GM18907 (cell line): ENCODE data around the gene CHSY1.
A peak's percentile ranks its signal among the peaks of the same experiment; 100 is the strongest.

Experiments
- ATAC-seq: cut with Tn5 transposase; IDR thresholded peaks from one replicate; pipeline ENCODE4 v1.9.1; 2021; ENCODE audit warnings: mild to moderate bottlenecking, moderate library complexity; ENCODE audit not compliant: unreplicated experiment

CHSY1 gene

GRCh38 chr15:101269479-101270223 is 17.8 kb upstream of the CHSY1 start:
- ATAC-seq = no peak

- ATAC-seq = no peak
Measured at GRCh38 chr15:101267320-101268104, 15.7 kb upstream of the CHSY1 start.

- ATAC-seq = no peak
Measured at GRCh38 chr15:101266787-101267186, 14.9 kb upstream of the CHSY1 start.

DNA sequence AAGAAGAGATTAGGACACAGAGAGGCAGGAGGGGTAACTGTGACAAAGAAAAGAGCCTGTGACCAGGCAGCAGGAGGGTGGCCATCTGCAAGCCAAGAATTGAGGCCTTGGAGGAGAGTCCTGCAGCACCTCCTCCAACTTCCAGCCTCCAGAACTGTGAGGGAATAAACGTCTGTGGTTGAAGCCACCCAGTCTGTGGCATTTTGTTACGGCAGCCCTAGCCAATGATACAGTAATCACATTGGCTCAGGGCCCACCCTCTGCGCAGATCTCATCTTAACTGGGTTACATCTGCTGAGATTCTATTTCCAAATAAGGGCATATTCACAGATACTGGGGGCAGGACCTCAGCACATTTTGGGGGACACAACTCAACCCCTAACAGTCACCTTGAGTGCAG is 14.2 kb upstream of the CHSY1 start:
- ATAC-seq = no peak

DNA sequence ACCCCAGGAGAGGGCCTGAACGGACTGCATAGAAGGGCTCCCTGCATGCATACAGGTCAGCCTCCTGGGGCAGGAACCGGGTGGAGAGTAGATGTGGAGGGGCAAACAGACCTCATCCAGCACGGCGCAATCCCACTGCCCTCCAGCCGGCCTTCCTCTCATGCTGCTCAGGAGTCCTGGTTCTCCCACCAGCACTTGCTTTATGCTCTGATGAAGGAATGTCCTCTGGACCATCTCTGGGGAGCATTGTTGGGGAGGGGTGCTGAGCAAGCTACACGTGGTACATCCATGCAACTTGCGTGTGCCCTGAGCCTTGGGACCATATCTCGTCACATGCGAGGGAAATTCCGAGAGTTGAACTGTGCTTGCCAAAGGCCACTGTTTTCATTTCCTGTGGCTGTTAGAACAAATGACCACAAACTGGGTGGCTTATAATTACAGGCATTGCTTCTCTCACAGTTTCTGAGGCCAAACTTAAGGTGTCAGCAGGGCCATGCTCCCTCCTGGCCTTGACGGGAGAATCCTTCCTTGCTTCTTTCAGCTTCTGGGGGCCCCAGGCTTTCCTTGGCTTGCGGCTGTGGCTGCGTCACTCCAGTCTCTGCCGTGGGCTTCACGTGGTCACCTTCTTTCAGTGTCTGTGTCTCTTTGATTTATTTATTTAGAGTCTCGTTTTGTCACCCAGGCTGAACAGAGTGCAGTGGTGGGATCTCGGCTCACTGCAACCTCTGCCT is 13.2 kb upstream of the CHSY1 start:
- ATAC-seq = no peak

DNA sequence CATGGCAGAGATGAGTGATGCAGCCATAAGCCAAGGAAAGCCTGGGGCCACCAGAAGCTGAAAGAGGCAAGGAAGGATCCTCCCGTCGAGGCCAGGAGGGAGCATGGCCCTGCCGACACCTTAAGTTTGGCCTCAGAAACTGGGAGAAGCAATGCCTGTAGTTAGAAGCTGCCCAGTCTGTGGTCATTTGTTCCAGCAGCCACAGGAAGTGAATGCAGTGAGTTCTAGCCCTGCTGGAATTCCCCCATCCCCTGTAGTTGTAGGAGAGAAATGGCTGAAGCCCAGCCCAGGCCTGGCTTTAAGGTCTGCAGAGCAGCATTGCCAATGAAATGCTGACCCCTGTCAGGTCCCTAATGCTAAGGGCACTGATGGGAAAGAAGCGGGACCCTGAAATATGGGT is 12.2 kb upstream of the CHSY1 start:
- ATAC-seq = peak; percentile 48

DNA sequence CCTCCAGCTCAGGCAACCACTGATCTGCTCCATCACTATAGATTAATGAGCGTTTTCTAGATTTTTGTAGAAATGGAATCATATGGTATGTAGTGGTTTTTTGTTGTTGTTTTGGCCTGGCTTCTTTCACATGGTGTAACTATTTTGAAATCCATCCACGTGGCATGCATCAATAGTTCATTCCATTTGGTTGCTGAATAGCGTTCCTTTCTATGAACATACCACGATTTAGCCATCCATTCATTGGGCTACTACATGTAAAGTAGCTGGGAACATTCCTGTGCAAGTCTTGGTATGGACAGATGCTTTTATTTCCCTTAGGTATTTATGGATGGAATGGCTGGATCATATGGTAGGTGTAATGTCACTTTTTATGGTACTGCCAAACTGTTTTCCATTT is 10.7 kb upstream of the CHSY1 start:
- ATAC-seq = no peak

GRCh38 chr15:101258238-101259144 is 6.6 kb upstream of the CHSY1 start:
- ATAC-seq = no peak

DNA sequence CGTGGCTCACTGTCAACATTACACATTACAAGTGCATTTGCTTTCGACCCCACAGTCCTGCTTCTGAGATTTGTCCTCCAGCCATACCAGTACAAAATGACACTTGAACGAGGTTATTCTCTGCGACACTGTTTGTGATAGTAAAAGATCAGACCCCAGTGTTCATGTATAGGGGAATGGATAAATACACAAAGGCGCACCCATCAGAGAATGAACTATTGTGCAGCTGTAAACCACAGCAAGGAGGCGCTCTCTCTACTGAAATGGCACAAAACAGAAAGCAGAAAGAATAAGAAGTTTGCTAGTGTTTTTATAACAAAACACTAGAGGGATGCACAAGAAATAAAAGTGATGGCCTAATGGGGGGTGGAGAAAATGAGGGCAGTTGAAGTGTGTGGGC is 4.9 kb upstream of the CHSY1 start:
- no peak for ATAC-seq

DNA sequence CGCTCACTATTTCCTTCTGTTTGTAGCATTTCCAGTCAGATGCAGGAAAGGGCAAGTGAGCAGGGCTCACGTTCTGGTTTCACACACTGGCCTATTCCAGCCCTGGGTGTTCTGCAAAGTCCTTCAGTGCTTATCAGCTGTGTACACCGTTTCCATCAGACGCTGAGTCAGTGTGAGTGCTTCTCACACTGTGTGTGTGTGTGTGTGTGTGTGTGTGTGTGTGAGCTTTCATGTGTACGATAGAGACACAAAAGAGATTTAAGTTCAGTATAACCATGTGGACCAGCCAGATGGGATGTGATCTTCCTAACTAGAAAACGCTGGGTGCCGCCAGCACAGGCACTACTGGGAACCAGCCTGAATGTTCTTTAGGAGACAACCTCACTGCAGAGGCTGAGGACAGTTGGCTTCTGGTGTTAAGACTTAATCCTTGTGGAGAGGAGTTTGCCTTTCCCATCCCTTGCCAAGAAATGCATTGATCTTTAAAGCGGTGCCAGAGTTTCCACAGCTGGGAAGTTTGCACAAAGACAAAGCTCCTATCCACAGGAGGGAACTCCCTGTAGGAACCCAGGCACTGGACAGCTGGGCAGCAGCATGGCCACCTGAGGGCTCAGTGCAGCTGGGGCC is 3.9 kb upstream of the CHSY1 start:
- no peak for ATAC-seq

DNA sequence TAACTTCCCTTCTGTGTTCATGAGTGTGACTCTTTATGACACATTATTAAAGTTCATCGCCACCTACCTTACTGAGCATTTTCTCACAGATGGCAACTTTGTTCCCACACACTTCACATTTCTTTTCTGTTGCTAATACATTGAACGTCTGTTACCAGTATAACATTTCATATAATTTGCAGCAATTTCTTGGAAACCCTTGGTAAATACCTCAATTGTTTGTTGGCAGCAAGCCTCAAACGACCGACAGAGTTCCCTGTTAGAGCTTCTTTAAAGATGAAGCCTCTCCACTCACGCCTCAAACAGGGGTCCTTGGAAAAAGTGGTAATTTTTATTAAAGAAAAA is 3.2 kb upstream of the CHSY1 start:
- no peak for ATAC-seq

DNA sequence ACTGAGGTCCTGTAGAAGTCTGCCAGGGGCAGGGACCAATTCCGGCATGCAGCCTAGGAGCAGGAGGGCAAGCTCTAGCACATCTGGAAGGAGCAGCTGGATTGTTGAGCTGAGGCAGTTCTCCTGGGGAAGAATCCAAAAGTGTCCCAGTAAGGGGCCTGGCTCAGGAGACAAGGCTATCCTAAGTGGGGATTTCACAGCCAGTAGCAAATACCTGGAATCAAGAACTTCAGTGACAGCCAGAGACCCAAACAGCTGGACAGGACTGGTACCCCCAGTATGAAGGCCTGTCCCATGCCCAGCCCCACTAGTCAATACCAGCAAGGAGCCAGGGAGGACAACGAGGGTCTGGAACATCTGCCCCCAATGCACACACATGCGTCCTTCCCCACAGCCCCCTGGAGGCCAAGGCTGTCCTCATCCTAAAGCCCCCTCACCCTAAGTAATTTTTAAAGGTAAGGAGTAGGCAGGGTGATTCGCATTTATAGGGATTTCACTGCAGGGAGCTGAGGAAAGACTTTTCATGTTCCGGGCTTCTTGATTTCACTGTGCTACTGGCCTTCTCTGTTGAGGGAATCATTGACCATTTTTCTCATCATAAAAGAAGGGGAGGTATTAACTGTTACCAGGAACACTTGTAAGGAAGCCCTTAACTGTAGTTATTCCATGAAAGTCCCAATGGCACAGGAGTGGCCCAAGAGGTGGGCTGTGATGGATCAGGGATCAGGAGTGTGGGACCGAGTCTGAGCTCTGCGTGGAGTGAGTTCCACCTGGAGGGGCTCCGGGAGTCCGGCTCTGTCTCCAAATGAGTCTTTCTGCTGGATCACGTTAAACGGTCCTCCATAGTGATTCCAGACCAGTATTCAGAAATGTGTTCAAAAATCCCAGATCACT is 2.6 kb upstream of the CHSY1 start:
- ATAC-seq = no peak

- ATAC-seq = peak; percentile 9
Measured at GRCh38 chr15:101252836-101253235, 988 bp upstream of the CHSY1 start.

DNA sequence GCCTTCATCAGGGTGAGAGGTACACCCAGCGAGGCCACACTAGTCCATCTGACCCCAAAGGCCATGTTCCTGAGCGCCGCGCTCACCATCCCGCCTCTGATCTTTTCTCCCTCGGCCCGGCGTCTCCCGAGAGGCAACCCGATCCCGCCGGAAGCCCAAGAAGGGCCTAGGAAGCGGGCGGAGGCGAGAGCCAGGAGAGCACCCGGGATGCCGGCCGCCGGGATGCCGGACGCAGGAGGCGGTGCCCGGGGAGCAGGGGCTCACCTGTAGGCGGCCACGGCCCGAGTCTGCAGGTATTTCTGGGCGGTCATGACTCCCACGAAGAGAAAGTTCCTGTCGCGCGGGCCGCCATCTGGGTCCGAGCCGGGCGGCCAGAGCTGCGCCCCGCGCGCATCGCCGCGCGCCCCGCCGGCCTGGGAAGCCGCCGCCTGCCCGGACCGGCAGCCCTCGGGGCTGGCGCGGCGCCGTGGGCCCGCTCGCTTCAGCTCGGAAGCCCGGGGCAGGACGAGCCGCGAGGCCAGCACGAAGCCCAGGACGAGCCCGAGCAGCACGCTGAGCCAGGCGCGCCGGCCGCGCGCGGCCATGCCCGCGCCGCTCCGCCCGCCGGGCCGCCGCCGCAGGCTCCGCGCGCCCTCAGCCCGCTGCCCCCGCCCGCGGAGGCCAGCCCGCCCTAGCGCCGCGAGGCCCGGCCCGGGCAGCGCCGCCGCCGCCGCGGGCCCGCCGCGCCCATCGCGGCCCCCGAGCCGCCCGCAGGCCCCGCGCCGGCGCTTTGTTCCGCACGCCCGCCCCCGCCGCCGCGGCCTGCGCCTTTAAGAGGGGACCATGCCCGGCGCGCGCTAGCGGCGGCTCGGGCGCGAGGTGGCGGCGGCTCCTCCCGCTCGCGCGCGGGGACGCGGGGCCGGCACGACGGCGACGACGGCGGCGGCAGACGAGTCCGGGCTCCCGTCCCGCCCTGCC is 697 bp downstream of the CHSY1 start:
- peak; percentile 35 for ATAC-seq

DNA sequence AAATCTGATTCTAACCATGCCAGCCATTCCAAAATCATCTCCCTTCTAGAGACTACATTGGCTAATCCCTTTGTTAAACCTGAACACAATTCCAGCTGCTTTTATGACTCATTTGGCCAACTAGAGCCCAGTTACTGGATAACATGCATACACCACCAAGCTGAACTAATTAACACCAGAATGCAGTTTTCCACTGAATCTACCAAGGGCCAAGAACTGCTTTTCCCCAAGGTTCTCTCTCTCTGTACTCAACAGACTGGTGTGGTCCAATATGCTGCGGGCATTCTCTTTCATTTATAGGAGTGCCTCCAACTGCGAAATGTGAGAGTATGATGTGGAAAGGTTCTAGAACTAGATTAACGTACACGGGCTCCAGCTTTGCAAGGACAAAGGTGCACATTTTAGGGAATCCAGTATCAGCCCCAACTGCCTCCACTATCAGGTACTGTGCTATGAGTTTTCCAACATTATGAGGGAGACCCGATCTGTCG is 1.5 kb downstream of the CHSY1 start:
- no peak for ATAC-seq

GRCh38 chr15:101248274-101248673 is 3.6 kb downstream of the CHSY1 start:
- ATAC-seq = no peak

GRCh38 chr15:101246824-101247745 is 4.8 kb downstream of the CHSY1 start:
- ATAC-seq = no peak
